Activated CD8-positive, alpha-beta T cell treated with anti-CD3 and anti-CD28 coated beads for 36 hours (primary cell): Measurements from ENCODE around the gene ASXL3. TPM values are rescaled to one million over a fixed set of nuclear protein-coding genes. Genes with fewer than 3 reads are reported as not detected.
A peak's percentile ranks its signal among the peaks of the same experiment; 100 is the strongest.

ENCODE experiments used
- ATAC-seq: fragments of 200-7000 bp; cut with Tn5 transposase; one replicate; pipeline ENCODE4 v1.10.0; 2021; ENCODE audit warnings: mild to moderate bottlenecking, moderate library complexity
- CTCF ChIA-PET: fragments of 350-600 bp; sonication (Branson Sonifier 250); formaldehyde crosslinking; loops from one replicate; lab custom pipeline; 2021; ENCODE audit warnings: antibody characterized with exemption; lab: Charles Lee
- POLR2A ChIA-PET: fragments of 350-600 bp; sonication (Branson Sonifier 250); formaldehyde crosslinking; loops from one replicate; lab custom pipeline; 2021; ENCODE audit warnings: antibody characterized with exemption; lab: Charles Lee
- DNase-seq: peaks from one replicate; pipeline ENCODE4 v3.0.0-alpha.2; 2020
- H3K27ac Mint-ChIP-seq: one replicate; pipeline ENCODE4 v1.8.0; 2021; ENCODE audit warnings: mild to moderate bottlenecking, mixed read lengths
- H3K27me3 Mint-ChIP-seq: one replicate; pipeline ENCODE4 v1.8.0; 2021; ENCODE audit warnings: mixed read lengths
- H3K36me3 Mint-ChIP-seq: one replicate; pipeline ENCODE4 v1.8.0; 2021; ENCODE audit warnings: low read depth, mixed read lengths
- H3K4me1 Mint-ChIP-seq: one replicate; pipeline ENCODE4 v1.8.0; 2021; ENCODE audit warnings: low read depth, mixed read lengths
- H3K4me3 Mint-ChIP-seq: one replicate; pipeline ENCODE4 v1.8.0; 2021; ENCODE audit warnings: mild to moderate bottlenecking, moderate library complexity, mixed read lengths
- H3K9me3 Mint-ChIP-seq: one replicate; pipeline ENCODE4 v1.8.0; 2021; ENCODE audit warnings: mixed read lengths
- CTCF ChIP-seq: fragments of 200-600 bp; IDR thresholded peaks from one replicate; pipeline ENCODE4 v1.8.0; 2022; ENCODE audit warnings: antibody characterized with exemption, mild to moderate bottlenecking
- intact Hi-C: fragments of 100-400 bp; cut with micrococcal nuclease; formaldehyde crosslinking; loops from one replicate; pipeline ENCODE4 v1.10.0; 2022
- total RNA-seq, 2 experiments: library from RNA; stranded (reverse); gene quantifications; one replicate each; pipeline ENCODE4 v1.2.3, GENCODE V29; 2021

The ASXL3 gene
- total RNA-seq, 2 experiments from 2014 or later, result not detected

GRCh38 chr18:33745871-33746545 is 168.0 kb downstream of the ASXL3 start:
- no peaks in the 10 kb centered on the region for H3K4me1 Mint-ChIP-seq

GRCh38 chr18:33749834-33750233 is 171.8 kb downstream of the ASXL3 start:
- no peak for DNase-seq
- TF ChIP-seq CTCF, result no peak
- Mint-ChIP-seq H3K27me3 (no peaks in the 10 kb centered on the region), H3K4me1 (no peaks in the 10 kb centered on the region), H3K27ac (no peak overlapping the region), H3K36me3 (no peaks in the 10 kb centered on the region), H3K9me3 (no peaks in the 10 kb centered on the region), H3K4me3 (no peak overlapping the region)
- intact Hi-C loops, result no loop called here
- ChIA-PET CTCF (interaction anchor here (1.2 kb wide), 1 partner anchor 33 kb away, joined by 3 read pairs; no protein-coding TSS in a partner anchor), POLR2A (no interaction called here)
- ATAC-seq, result no peak

More at GRCh38 chr18:33745871-33746545, 168.0 kb downstream of the ASXL3 start:
- no peak overlapping the region for H3K27ac Mint-ChIP-seq
- ChIA-PET CTCF (no interaction called here), POLR2A (no interaction called here)
- no peak for TF ChIP-seq CTCF
- H3K27me3 Mint-ChIP-seq, result no peaks in the 10 kb centered on the region
- no peaks in the 10 kb centered on the region for H3K36me3 Mint-ChIP-seq
- no peak for DNase-seq
- no peak for ATAC-seq
- H3K4me3 Mint-ChIP-seq, result no peak overlapping the region
- intact Hi-C loops, result no loop called here
- H3K9me3 Mint-ChIP-seq, result peaks cover 2% of the 10 kb centered on the region

GRCh38 chr18:33750366-33750765 is 172.3 kb downstream of the ASXL3 start:
- TF ChIP-seq CTCF, result no peak
- intact Hi-C loops, result no loop called here

GRCh38 chr18:33751613-33752221 is 173.7 kb downstream of the ASXL3 start:
- ChIA-PET POLR2A (no interaction called here), CTCF (no interaction called here)
- Mint-ChIP-seq H3K4me3 (no peak overlapping the region), H3K27ac (no peak overlapping the region), H3K36me3 (no peaks in the 10 kb centered on the region), H3K4me1 (no peaks in the 10 kb centered on the region), H3K9me3 (no peaks in the 10 kb centered on the region), H3K27me3 (no peaks in the 10 kb centered on the region)
- no peak for DNase-seq
- ATAC-seq, result no peak
- TF ChIP-seq CTCF, result peak; percentile 36
- intact Hi-C loops, result no loop called here

More at GRCh38 chr18:33750366-33750765, 172.3 kb downstream of the ASXL3 start:
- DNase-seq (no peak), ATAC-seq (no peak)
- POLR2A ChIA-PET, result no interaction called here
- Mint-ChIP-seq H3K27me3 (no peaks in the 10 kb centered on the region), H3K36me3 (no peaks in the 10 kb centered on the region), H3K4me3 (no peak overlapping the region), H3K4me1 (no peaks in the 10 kb centered on the region), H3K9me3 (no peaks in the 10 kb centered on the region), H3K27ac (no peak overlapping the region)
- CTCF ChIA-PET, result interaction anchor here (1.2 kb wide), 1 partner anchor 33 kb away, joined by 3 read pairs; no protein-coding TSS in a partner anchor

GRCh38 chr18:33755391-33755790 is 177.4 kb downstream of the ASXL3 start:
- CTCF ChIA-PET, result no interaction called here
- no peak overlapping the region for H3K4me3 Mint-ChIP-seq
- ATAC-seq (no peak), DNase-seq (no peak)
- no peak for TF ChIP-seq CTCF
- no peaks in the 10 kb centered on the region for H3K27me3 Mint-ChIP-seq
- H3K4me1 Mint-ChIP-seq, result no peaks in the 10 kb centered on the region
- H3K9me3 Mint-ChIP-seq, result no peaks in the 10 kb centered on the region
- POLR2A ChIA-PET, result no interaction called here
- H3K36me3 Mint-ChIP-seq, result no peaks in the 10 kb centered on the region
- H3K27ac Mint-ChIP-seq, result no peak overlapping the region
- intact Hi-C loops, result no loop called here
